ENCODE measurements around the gene GALNT18. TPM values are rescaled to one million over a fixed set of nuclear protein-coding genes. Genes with fewer than 3 reads are reported as not detected.

The GALNT18 gene
- total RNA-seq, 2 experiments from 2014 or later: not detected

DNA sequence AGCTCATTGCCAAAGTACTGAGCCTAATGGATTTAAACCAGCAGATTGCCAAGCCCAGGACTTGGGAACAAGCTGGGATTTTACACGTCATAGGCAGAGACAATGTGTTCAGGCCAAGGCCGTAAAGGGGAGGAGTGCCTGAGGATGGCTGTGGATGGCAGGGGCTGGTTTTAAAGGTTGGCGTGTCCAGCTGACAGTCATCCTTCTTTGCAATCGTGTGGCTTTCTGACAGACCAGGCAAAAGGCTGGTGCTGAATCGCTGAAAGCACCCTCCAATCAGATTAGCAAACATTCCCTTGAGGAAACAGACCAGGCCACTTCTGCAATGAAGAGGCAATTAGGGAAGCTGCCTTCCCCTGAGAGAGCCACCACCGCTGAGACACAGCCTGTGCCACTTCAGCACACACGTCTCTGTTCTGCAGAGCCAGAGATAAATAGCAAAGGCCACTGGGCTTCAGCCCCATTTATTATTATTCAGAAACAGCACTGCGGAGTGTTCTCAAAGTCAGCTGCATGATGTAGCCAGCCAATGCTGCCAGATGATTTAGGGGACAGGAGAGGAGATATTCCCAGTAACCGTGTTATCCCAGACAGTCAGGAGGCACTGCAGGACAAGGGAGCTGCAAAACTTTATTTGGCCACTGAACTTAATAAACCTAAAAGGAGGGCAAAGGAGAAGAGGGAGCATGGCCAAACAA, 214.6 kb downstream of the GALNT18 start:
- Histone ChIP-seq H3K4me1 (ENCODE audit: insufficient read depth, low read length, poor library complexity, severe bottlenecking) (no peaks in the 10 kb centered on the region), H3K9me2 (ENCODE audit: insufficient read depth, low read length) (no peaks in the 10 kb centered on the region), H2AFZ (ENCODE audit: low read length) (no peak overlapping the region), H4K20me1 (ENCODE audit: insufficient read depth, low read length) (no peaks in the 10 kb centered on the region), H3K36me3 (ENCODE audit: insufficient read depth, low read length) (no peaks in the 10 kb centered on the region), H3K79me2 (ENCODE audit: insufficient read depth, low read depth, low read length) (no peaks in the 10 kb centered on the region), H3K4me3 (ENCODE audit: low read depth, low read length, poor library complexity, severe bottlenecking) (no peak overlapping the region), H3K9me3 (ENCODE audit: low read length) (no peaks in the 10 kb centered on the region), H3K27ac (ENCODE audit: low read depth, low read length, poor library complexity, severe bottlenecking) (no peak overlapping the region), H3K4me2 (ENCODE audit: low read length) (no peak overlapping the region)
- no peak for DNase-seq (ENCODE audit: low spot score)
- intact Hi-C loops (cut with micrococcal nuclease; ENCODE audit: unreplicated experiment): no loop called here
- ChIA-PET POLR2A (no interaction called here), CTCF (ENCODE audit: unreplicated experiment) (no interaction called here)
- no peak for TF ChIP-seq EZH2phosphoT487 (IDR thresholded peaks at IDR 0.05; ENCODE audit: borderline replicate concordance, low read depth, low read length)
- no TSS peak for BruUV-seq (replicated peaks)

DNA sequence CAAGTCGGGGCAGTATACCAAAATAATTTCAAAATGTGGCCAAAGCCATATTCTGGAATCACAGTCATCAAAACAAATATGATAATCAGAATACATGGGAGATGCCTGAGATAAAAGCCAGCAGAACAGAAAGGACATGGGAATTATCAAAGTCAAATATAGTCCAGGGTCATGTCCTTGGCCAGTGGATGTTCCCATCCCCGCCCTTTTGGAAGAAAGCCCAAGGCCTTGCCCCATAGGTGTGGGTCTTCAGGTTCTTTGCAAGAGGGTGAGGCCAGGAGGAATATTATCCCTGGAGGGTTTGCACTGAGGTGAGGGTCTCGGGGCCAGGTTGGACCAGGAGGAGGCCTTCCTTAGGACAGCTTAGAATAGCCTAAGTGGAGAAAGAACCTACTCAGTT, 215.2 kb downstream of the GALNT18 start:
- no peak overlapping the region for H3K27ac ChIP-seq (ENCODE audit: low read depth, low read length, poor library complexity, severe bottlenecking)
- no peak overlapping the region for H3K4me2 ChIP-seq (ENCODE audit: low read length)
- intact Hi-C loops (cut with micrococcal nuclease; ENCODE audit: unreplicated experiment): no loop called here
- no peaks in the 10 kb centered on the region for H3K79me2 ChIP-seq (ENCODE audit: insufficient read depth, low read depth, low read length)
- no peak overlapping the region for H3K4me3 ChIP-seq (ENCODE audit: low read depth, low read length, poor library complexity, severe bottlenecking)
- H3K36me3 ChIP-seq (ENCODE audit: insufficient read depth, low read length): no peaks in the 10 kb centered on the region
- DNase-seq (ENCODE audit: low spot score): no peak
- H3K9me2 ChIP-seq (ENCODE audit: insufficient read depth, low read length): no peaks in the 10 kb centered on the region
- H4K20me1 ChIP-seq (ENCODE audit: insufficient read depth, low read length): no peaks in the 10 kb centered on the region
- ChIA-PET CTCF (ENCODE audit: unreplicated experiment) (no interaction called here), POLR2A (no interaction called here)
- TF ChIP-seq, protein P1, sequence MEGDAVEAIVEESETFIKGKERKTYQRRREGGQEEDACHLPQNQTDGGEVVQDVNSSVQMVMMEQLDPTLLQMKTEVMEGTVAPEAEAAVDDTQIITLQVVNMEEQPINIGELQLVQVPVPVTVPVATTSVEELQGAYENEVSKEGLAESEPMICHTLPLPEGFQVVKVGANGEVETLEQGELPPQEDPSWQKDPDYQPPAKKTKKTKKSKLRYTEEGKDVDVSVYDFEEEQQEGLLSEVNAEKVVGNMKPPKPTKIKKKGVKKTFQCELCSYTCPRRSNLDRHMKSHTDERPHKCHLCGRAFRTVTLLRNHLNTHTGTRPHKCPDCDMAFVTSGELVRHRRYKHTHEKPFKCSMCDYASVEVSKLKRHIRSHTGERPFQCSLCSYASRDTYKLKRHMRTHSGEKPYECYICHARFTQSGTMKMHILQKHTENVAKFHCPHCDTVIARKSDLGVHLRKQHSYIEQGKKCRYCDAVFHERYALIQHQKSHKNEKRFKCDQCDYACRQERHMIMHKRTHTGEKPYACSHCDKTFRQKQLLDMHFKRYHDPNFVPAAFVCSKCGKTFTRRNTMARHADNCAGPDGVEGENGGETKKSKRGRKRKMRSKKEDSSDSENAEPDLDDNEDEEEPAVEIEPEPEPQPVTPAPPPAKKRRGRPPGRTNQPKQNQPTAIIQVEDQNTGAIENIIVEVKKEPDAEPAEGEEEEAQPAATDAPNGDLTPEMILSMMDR (conservative IDR thresholded peaks at IDR 0.05; ENCODE audit: low read length): no peak
- TF ChIP-seq EZH2phosphoT487 (IDR thresholded peaks at IDR 0.05; ENCODE audit: borderline replicate concordance, low read depth, low read length): no peak
- H2AFZ ChIP-seq (ENCODE audit: low read length): no peak overlapping the region
- no peaks in the 10 kb centered on the region for H3K4me1 ChIP-seq (ENCODE audit: insufficient read depth, low read length, poor library complexity, severe bottlenecking)
- BruUV-seq (replicated peaks): no TSS peak
- H3K9me3 ChIP-seq (ENCODE audit: low read length): no peaks in the 10 kb centered on the region

DNA sequence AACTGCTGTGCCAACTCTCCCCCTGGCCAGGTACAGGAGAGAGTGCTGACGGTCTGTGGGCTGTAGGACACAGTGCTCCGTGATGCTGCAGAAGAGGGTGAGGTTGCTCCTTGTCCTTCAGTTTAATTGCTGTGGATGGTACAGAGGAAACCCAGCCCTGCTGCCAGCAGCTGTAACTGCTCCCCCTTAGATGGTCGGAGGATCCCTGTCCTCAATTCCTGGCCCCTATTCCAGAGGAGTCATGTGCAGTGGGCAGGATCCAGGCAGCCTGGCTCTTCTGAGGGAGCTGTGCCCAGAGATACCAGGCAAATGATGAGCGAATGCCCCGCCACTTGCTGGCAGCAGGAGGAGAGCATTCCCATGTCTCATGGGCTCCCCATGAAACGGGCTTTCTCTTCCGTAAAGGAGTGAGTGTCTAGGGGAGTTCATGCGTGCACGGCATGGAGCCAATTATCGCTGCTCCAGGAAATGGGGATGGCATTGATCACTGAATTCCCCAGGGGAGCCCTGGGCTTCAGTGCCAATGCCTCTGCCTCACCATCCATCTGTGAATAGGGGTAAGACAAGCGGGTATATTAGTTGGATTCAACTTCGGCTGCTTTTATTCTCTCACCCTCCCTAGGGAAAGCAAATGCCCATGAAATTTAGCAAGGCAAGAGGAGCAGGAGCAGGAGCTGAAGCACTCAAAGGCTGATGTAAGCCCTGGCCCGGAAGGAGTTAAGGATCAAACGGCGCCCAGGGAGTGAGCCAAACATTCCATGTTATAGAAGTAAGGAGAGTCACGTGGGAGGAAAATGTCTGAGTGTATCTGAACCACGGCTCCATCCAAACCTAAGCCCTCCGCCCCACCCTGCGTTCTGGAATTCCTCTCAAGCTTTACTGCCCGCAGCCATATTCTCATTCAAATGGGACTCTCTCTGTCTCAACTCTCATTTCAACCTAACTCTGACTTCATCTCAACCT, 217.8 kb downstream of the GALNT18 start:
- no peak overlapping the region for H3K4me2 ChIP-seq (ENCODE audit: low read length)
- no peak overlapping the region for H2AFZ ChIP-seq (ENCODE audit: low read length)
- no peaks in the 10 kb centered on the region for H3K9me3 ChIP-seq (ENCODE audit: low read length)
- intact Hi-C loops (cut with micrococcal nuclease; ENCODE audit: unreplicated experiment): no loop called here
- ChIA-PET CTCF (ENCODE audit: unreplicated experiment) (no interaction called here), POLR2A (no interaction called here)
- no peaks in the 10 kb centered on the region for H3K79me2 ChIP-seq (ENCODE audit: insufficient read depth, low read depth, low read length)
- no peaks in the 10 kb centered on the region for H4K20me1 ChIP-seq (ENCODE audit: insufficient read depth, low read length)
- no TSS peak for BruUV-seq (replicated peaks)
- no peak overlapping the region for H3K27ac ChIP-seq (ENCODE audit: low read depth, low read length, poor library complexity, severe bottlenecking)
- no peaks in the 10 kb centered on the region for H3K36me3 ChIP-seq (ENCODE audit: insufficient read depth, low read length)
- H3K4me3 ChIP-seq (ENCODE audit: low read depth, low read length, poor library complexity, severe bottlenecking): no peak overlapping the region
- no peaks in the 10 kb centered on the region for H3K9me2 ChIP-seq (ENCODE audit: insufficient read depth, low read length)
- no peak for DNase-seq (ENCODE audit: low spot score)
- H3K4me1 ChIP-seq (ENCODE audit: insufficient read depth, low read length, poor library complexity, severe bottlenecking): no peaks in the 10 kb centered on the region
- no peak for TF ChIP-seq EZH2phosphoT487 (IDR thresholded peaks at IDR 0.05; ENCODE audit: borderline replicate concordance, low read depth, low read length)
- TF ChIP-seq, protein P1 (conservative IDR thresholded peaks at IDR 0.05; ENCODE audit: low read length): no peak

Data from OCI-LY7 (cell line).